Measurements from ENCODE around the gene DAP3. TPM values are rescaled to one million over a fixed set of nuclear protein-coding genes. Genes with fewer than 3 reads are reported as not detected.

DAP3 gene
- total and polyA plus RNA-seq, 2 of the 8 experiments (the other 6 are each of a cell fraction or from before 2014, with no cell fraction given) = 66.3 to 87.1 TPM

GRCh38 chr1:155646307-155646706, 42.6 kb upstream of the DAP3 start:
- H3K18ac ChIP-seq (ENCODE audit: extremely low read depth, low read length) = no peak overlapping the region
- no peak overlapping the region for H3K4ac ChIP-seq (replicated peaks; ENCODE audit: insufficient read length, low read depth, low read length)
- 93% methylated on average over 2 of the region's 2 CpGs; no CpG with 5 or more reads in 1 of the 2 experiments for WGBS, 2 experiments (ENCODE audit: extremely low coverage in 1 of 2, insufficient coverage in 1 of 2, insufficient read length in 1 of 2, insufficient replicate concordance in 2 of 2, low coverage in 1 of 2, low lambda C conversion rate in 2 of 2, missing lambda C conversion rate in 1 of 2)
- no peaks in the 10 kb centered on the region for H3K27me3 ChIP-seq (replicated peaks in 1 of 4; ENCODE audit: control insufficient read depth in 3 of 4, extremely low read depth in 1 of 4, insufficient read depth in 3 of 4, low read length in 3 of 4)
- TF ChIP-seq BRCA1 (IDR thresholded peaks at IDR 0.05; ENCODE audit: low read depth, low read length) = no peak
- no peak for TF ChIP-seq JUND (IDR thresholded peaks at IDR 0.05; ENCODE audit: low read length)
- TF ChIP-seq FOSL1 (IDR thresholded peaks at IDR 0.05; ENCODE audit: insufficient read depth, low read depth, low read length) = no peak
- no peak for TF ChIP-seq SIX5 (IDR thresholded peaks at IDR 0.05; ENCODE audit: low read depth, low read length)
- no peak for TF ChIP-seq CEBPB (IDR thresholded peaks at IDR 0.05; ENCODE audit: low read depth, low read length)
- no peak for TF ChIP-seq ASH2L (IDR thresholded peaks at IDR 0.05; ENCODE audit: low read length)
- no peak for TF ChIP-seq SIN3A (conservative IDR thresholded peaks at IDR 0.05 in 1 of 2, IDR thresholded peaks at IDR 0.05 in 1 of 2; ENCODE audit: low read depth in 1 of 2, low read length in 2 of 2)
- no peak for TF ChIP-seq SUZ12 (IDR thresholded peaks at IDR 0.05; ENCODE audit: low read length)
- H3K56ac ChIP-seq (replicated peaks; ENCODE audit: insufficient read length, low read depth, low read length) = no peak overlapping the region
- no peak for FAIRE-seq
- H2AK5ac ChIP-seq (ENCODE audit: low read depth, low read length) = no peak overlapping the region
- H4K5ac ChIP-seq (ENCODE audit: insufficient read length, low read depth, low read length) = no peak overlapping the region
- H4K20me1 ChIP-seq (replicated peaks in 1 of 2; ENCODE audit: control insufficient read depth in 1 of 2, insufficient read depth in 2 of 2, low read length in 2 of 2) = no peaks in the 10 kb centered on the region
- H3K79me1 ChIP-seq (ENCODE audit: low read depth, low read length) = no peaks in the 10 kb centered on the region
- H3K27ac ChIP-seq (ENCODE audit: low read depth, low read length) = no peak overlapping the region
- CTCF ChIA-PET (ENCODE audit: partially characterized antibody) = interaction anchor here (1.0 to 1.4 kb wide), 2 partner anchors 52 to 63 kb away, joined by 3 read pairs; no protein-coding TSS in a partner anchor
- H4K91ac ChIP-seq (replicated peaks; ENCODE audit: insufficient read length, low read length) = no peak overlapping the region
- POLR2A ChIA-PET (ENCODE audit: partially characterized antibody) = interaction anchor here (0.8 kb wide), 1 partner anchor 373 kb away, joined by 3 read pairs; the partner anchor contains the start of gene CLK2
- no peak overlapping the region for H3K23ac ChIP-seq (ENCODE audit: insufficient read length)
- no peak overlapping the region for H2BK12ac ChIP-seq (ENCODE audit: low read depth, low read length)
- no peak overlapping the region for H2BK120ac ChIP-seq (replicated peaks; ENCODE audit: low read depth, low read length)
- H3K23me2 ChIP-seq (ENCODE audit: low read depth, low read length) = no peaks in the 10 kb centered on the region
- no peak overlapping the region for H3K9ac ChIP-seq (replicated peaks in 1 of 4; ENCODE audit: extremely low read depth in 1 of 4, low read depth in 3 of 4, low read length in 3 of 4)
- no peak overlapping the region for H4K8ac ChIP-seq (ENCODE audit: extremely low read depth, insufficient read depth, low read length)
- no peak overlapping the region for H2BK5ac ChIP-seq (ENCODE audit: low read depth, low read length)
- no peaks in the 10 kb centered on the region for H3K79me2 ChIP-seq (ENCODE audit: control insufficient read depth in 1 of 2, insufficient read depth in 2 of 2, low read length in 2 of 2)
- no peak overlapping the region for H2AFZ ChIP-seq (ENCODE audit: low read length)
- H2BK20ac ChIP-seq (ENCODE audit: low read length) = no peak overlapping the region
- no peaks in the 10 kb centered on the region for H3K4me1 ChIP-seq (replicated peaks in 1 of 4; ENCODE audit: control insufficient read depth in 3 of 4, insufficient read depth in 4 of 4, low read length in 3 of 4)
- no peaks in the 10 kb centered on the region for H3K36me3 ChIP-seq (ENCODE audit: control insufficient read depth in 2 of 4, insufficient read depth in 4 of 4, low read length in 3 of 4)
- H3K4me3 ChIP-seq (ENCODE audit: extremely low read depth in 1 of 4, insufficient read depth in 2 of 4, low read depth in 3 of 4, low read length in 4 of 4) = no peak overlapping the region
- no peak overlapping the region for H3K4me2 ChIP-seq (ENCODE audit: insufficient read depth in 1 of 2, low read depth in 2 of 2, low read length in 2 of 2)
- no peak overlapping the region for H2BK15ac ChIP-seq (ENCODE audit: low read length)
- no peak for DNase-seq (ENCODE audit: low read depth in 1 of 2, low spot score in 2 of 2)
- H3K9me3 ChIP-seq (ENCODE audit: insufficient read depth in 2 of 2, low read depth in 1 of 2, low read length in 1 of 2) = peaks cover 23 to 24% of the 10 kb centered on the region in 2 experiments
- no peak overlapping the region for H3K14ac ChIP-seq (ENCODE audit: insufficient read length)
